K562 (cell line): ENCODE data around the gene NKAPL. TPM values are rescaled to one million over a fixed set of nuclear protein-coding genes. Genes with fewer than 3 reads are reported as not detected.

Experiments
- ARID2 ChIP-seq: fragments of 450-650 bp; IDR thresholded peaks from 2 replicates; pipeline ENCODE4 v1.6.1; 2017; ENCODE audit warnings: antibody characterized with exemption, mild to moderate bottlenecking
- CHAMP1 ChIP-seq: fragments of 450-650 bp; IDR thresholded peaks from 2 replicates; pipeline ENCODE4 v1.6.1; 2016; ENCODE audit warnings: mild to moderate bottlenecking
- CHD7 ChIP-seq: fragments of 200-600 bp; sonication (generic); IDR thresholded peaks from one replicate; pipeline ENCODE4 v1.6.1; 2012; ENCODE audit warnings: mild to moderate bottlenecking, low read depth, low read length, inconsistent platforms
- DACH1 ChIP-seq: fragments of 450-650 bp; IDR thresholded peaks from 2 replicates; pipeline ENCODE4 v1.6.1; 2018; ENCODE audit not compliant: partially characterized antibody
- HNRNPLL ChIP-seq: fragments of 200-400 bp; formaldehyde crosslinking; IDR thresholded peaks from 2 replicates; pipeline ENCODE4 v1.6.1; 2017; ENCODE audit warnings: low read length, low read depth, mild to moderate bottlenecking; ENCODE audit not compliant: poor library complexity, severe bottlenecking
- IRF2 ChIP-seq: sonication (generic); formaldehyde crosslinking; IDR thresholded peaks from 2 replicates; pipeline ENCODE4 v1.8.1; 2022; ENCODE audit warnings: mild to moderate bottlenecking, missing genetic modification reagents
- MCM5 ChIP-seq: fragments of 450-650 bp; IDR thresholded peaks from 2 replicates; pipeline ENCODE4 v1.6.1; 2016; ENCODE audit warnings: low read depth
- MECOM ChIP-seq: fragments of 250-450 bp; sonication (Bioruptor Pico); IDR thresholded peaks from 2 replicates; pipeline ENCODE4 v1.8.0; 2022; ENCODE audit warnings: inconsistent platforms
- SNIP1 ChIP-seq: fragments of 450-650 bp; IDR thresholded peaks from 2 replicates; pipeline ENCODE4 v1.7.1; 2017; ENCODE audit warnings: low read depth, mild to moderate bottlenecking
- TBL1XR1 ChIP-seq, 2 experiments: IDR thresholded peaks; 2 replicates each; pipeline ENCODE4 v1.6.1; 2012; ENCODE audit warnings: improper control_type of control experiment in 2 of 2, low read length in 2 of 2, mild to moderate bottlenecking in 1 of 2
- XRCC3 ChIP-seq: fragments of 450-650 bp; IDR thresholded peaks from 2 replicates; pipeline ENCODE4 v1.6.1; 2017; ENCODE audit warnings: mild to moderate bottlenecking, moderate library complexity
- ZNF140 ChIP-seq: fragments of 250-450 bp; sonication (Bioruptor Pico); IDR thresholded peaks from 2 replicates; pipeline ENCODE4 v1.8.0; 2021; ENCODE audit warnings: moderate library complexity, mild to moderate bottlenecking, inconsistent platforms
- ZNF347 ChIP-seq: fragments of 450-650 bp; formaldehyde crosslinking; IDR thresholded peaks from 2 replicates; pipeline ENCODE4 v1.4.0; 2020; ENCODE audit warnings: low read depth, mild to moderate bottlenecking, moderate library complexity
- polyA plus RNA-seq, 8 experiments: library from polyadenylated mRNA; depleted of rRNA in 4 of 8; stranded (reverse) in 5 of 8; unstranded in 3 of 8; fragments of >200 nt; fragmentation: Nextera tagmentation in 2 of 8; fragmentation: Illumina TruSeq in 1 of 8; extraction: Ambion mirVana in 2 of 8; extraction: Trizol in 1 of 8; gene quantifications; 2 replicates each; pipeline versions ENCODE4 v1.2.1 to v1.2.3, GENCODE V29; 2011 to 2014; ENCODE audit warnings: inconsistent platforms in 1 of 8, missing spikeins in 1 of 8
- total RNA-seq, 7 experiments: library from RNA; depleted of rRNA in 6 of 7; stranded (reverse); fragments of >200 nt in 6 of 7; fragmentation: Illumina TruSeq in 2 of 7; extraction: Trizol in 2 of 7; gene quantifications; 2 replicates each; pipeline versions ENCODE4 v1.2.1 to v1.2.3, GENCODE V29; 2011 to 2021; ENCODE audit warnings: low replicate concordance in 1 of 7
- TF ChIP-seq, protein P1 (sequence below): sonication (generic); formaldehyde crosslinking; IDR thresholded peaks from 2 replicates; pipeline ENCODE4 v1.8.0; 2022; ENCODE audit warnings: mild to moderate bottlenecking, low read depth, missing genetic modification reagents

The NKAPL gene
- total and polyA plus RNA-seq, 9 of the 15 experiments (the other 6 are each of a cell fraction or from before 2014, with no cell fraction given): not detected

- TF ChIP-seq ZNF140 (CRISPR knock-in tag): no peak
- TF ChIP-seq CHD7: no peak
- TF ChIP-seq IRF2 (CRISPR knock-in tag): no peak
- no peak for TF ChIP-seq DACH1
- peak; percentile 96 for TF ChIP-seq SNIP1
- TF ChIP-seq, protein P1, sequence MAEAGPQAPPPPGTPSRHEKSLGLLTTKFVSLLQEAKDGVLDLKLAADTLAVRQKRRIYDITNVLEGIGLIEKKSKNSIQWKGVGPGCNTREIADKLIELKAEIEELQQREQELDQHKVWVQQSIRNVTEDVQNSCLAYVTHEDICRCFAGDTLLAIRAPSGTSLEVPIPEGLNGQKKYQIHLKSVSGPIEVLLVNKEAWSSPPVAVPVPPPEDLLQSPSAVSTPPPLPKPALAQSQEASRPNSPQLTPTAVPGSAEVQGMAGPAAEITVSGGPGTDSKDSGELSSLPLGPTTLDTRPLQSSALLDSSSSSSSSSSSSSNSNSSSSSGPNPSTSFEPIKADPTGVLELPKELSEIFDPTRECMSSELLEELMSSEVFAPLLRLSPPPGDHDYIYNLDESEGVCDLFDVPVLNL (CRISPR knock-in tag): no peak
- no peak; the same call in 1 of the 2 replicates for TF ChIP-seq CHAMP1
- TF ChIP-seq MECOM (CRISPR knock-in tag): no peak; the same call in 1 of the 2 replicates
- peak; percentile 40 for TF ChIP-seq HNRNPLL
- TF ChIP-seq XRCC3: no peak
- no peak for TF ChIP-seq ZNF347 (CRISPR knock-in tag)
- TF ChIP-seq MCM5: no peak
- TF ChIP-seq TBL1XR1 (IDR thresholded peaks at IDR 0.05; ENCODE audit: low read length in 2 of 2): no peak
- TF ChIP-seq ARID2: 0 out of 2 replicates have a peak, but pooled peaks have one; percentile 27
Observed at GRCh38 chr6:28266962-28267694, 8.0 kb downstream of the NKAPL start, which contains the start of gene ZSCAN26 (continued).
